IPS-18c (cell line): Measurements from ENCODE around the gene NAV2.

ENCODE experiments used
- H3K4me3 ChIP-seq: 2 replicates; pipeline ENCODE4 v1.7.0; 2013; ENCODE audit warnings: low read depth, mild to moderate bottlenecking, low read length, moderate library complexity; ENCODE audit not compliant: insufficient read depth
- H3K9me3 ChIP-seq: one replicate; pipeline ENCODE4 v1.6.1; 2013; ENCODE audit warnings: mild to moderate bottlenecking, low read length, moderate library complexity; ENCODE audit not compliant: control insufficient read depth, insufficient read depth

Gene NAV2

DNA sequence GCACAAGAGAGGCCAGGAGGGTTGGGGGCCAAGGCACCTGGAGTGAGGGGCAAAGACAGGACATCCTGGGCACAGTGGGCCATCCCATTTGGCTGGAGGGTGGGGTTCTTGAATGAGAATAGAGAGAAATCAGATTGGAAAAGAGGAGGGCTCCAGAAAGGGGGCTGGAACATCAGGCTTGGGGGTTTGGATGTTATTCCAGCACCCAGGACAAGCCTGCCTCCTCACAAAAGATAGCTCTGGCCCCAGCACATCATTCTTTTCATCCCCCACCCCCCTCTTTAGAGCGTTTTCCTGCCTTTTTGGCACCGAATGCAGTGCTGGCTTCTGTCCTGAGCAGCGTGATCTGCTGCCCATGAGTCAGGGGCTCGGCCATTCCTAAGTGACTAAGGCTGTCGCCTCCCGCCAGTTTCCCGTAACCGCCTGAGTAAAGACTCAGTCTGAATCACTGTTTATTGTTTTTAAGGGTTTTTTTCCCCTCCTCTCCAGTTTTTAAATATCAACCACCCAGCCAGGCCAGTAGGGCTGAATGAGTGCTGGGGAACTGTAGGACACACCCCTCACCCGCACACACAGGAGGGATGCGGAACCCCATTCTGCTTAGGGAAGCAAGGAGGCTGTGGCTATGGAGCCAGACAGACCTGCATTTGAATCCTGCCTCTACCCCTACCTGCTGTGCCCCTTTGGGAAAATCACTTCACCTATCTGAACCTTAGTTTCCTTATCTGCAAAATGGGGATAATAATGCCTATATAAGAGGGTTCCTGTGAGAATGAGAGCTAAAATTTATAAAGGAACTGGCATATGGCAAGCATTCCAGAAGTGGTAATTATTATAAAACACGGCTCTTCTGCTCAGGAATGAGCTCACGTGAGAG is 32.4 kb upstream of the NAV2 start:
- Histone ChIP-seq H3K9me3 (no peaks in the 10 kb centered on the region), H3K4me3 (no peak overlapping the region)

DNA sequence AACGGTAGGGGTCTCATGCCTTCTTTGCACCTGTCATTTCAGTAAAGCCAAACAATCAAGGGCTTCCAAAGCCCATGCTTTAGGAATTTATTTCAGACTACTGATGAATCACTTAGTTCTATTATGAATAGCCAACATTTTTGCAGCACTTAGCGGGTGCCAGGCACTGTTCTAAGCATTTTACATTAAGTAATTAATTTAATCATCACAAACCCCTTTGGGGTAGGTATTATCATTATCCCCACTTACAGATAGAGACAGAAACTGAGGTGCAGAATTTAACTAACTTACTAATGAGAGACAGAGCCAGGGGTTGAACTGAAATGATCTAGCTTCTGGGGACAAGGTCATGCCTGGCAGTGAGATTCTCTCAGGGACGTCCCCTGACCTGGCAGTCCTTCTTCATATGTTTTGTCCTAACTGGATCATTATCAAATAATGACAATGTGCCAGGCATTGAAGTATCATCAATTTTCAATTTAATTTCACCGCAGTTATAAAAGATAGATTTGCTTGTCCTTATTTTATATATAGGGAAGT is 31.7 kb upstream of the NAV2 start:
- no peak overlapping the region for H3K4me3 ChIP-seq
- no peaks in the 10 kb centered on the region for H3K9me3 ChIP-seq

DNA sequence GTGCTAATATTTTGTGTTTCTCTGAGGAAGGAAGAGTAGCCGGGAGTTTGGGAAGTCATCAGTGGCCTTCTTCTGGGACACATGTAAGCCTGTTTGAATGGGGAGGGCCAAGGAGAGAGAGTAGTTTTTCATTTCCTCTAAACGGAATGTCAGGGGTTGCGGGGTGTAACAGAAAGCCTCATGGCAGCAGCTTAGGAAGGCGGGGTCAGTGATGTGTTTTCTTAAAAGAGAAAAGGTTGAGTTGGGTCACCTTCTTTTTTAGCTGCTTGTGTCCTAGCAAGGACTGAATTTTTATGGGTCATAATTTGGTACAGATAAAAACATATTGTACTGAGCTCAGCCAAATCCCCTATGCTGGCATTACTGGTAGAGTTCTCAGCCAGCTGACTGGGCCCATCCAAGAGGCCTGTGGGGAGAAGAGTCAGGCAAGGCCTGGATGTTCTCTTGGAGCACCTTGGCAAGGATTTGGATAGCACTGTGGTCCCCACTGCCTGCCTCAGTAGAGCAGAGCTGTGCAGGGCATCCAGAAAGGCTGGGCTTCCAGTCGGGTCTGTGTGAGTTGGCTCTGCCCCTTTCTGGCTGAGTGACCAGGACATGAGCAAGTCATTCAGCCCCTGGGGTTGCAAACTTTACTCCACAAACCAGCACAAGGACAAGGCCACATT is 29.4 kb upstream of the NAV2 start:
- Histone ChIP-seq H3K4me3 (no peak overlapping the region), H3K9me3 (no peaks in the 10 kb centered on the region)

DNA sequence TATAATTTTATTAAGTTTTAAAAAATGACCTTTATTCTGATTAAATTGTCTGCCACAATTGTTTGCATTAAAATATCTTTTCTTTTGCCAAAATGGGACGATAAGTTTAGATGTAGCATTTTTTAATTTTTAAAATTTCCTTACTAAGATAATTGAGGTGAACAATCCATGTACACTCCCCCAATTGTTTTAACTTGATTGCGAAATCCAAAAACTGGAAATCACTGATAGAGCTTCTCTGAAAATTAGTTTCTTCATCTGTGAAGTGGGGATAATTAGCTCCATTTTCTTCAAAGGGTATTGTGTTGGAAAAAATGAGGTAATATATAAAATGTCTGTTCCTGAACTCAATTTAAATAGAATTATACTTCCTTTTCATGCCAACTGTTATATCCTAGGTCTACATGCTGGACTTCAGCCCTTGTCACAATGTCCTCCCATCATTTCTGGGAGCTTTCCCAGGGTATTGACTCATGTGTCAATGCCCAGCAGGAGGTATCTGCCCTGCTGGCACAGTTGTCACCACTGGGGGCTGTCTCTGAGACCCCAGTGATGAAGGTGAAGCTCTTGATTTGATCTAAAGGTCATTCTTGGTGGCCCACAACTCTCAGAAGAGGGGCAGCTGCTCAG is 28.7 kb upstream of the NAV2 start:
- Histone ChIP-seq H3K4me3 (no peak overlapping the region), H3K9me3 (no peaks in the 10 kb centered on the region)

DNA sequence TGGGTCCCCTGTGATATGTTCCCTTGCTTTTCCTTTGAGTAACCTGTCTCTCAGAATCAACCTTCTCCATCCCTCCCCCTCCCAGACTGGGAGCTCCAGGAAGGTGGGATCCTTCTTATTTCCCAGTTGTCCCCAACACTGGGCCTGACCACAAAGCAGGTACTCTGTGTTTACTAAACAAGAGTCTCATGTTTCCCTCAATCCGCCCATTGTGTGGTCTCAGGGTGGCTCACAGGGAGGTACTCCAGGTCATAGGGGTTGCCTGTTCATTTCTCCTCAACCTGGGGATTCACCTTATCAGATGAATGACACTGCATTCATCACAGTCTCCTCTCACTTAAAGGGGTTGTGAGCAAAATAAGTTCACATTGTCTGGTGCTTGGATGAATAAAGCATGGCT is 26.4 kb upstream of the NAV2 start:
- Histone ChIP-seq H3K9me3 (no peaks in the 10 kb centered on the region), H3K4me3 (no peak overlapping the region)

DNA sequence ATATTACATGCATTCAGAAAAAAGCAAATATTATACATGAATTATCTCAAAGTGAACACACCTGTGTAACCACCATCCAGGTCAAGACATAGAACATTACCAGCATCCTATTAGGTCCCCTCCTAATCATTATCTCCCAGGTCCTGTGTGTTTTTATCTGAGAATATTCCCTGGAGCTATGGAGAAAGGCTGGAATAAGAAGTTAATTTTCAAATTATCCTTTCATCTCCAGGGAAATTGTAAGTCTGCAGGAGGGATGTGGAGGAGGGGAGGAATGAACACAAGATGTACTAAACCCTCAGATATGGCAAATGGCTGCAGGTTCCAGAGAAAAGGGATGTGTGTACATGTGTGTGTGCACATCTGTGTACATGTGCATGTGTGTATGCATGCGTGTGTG is 25.2 kb upstream of the NAV2 start:
- Histone ChIP-seq H3K4me3 (no peak overlapping the region), H3K9me3 (peaks cover 2% of the 10 kb centered on the region)

DNA sequence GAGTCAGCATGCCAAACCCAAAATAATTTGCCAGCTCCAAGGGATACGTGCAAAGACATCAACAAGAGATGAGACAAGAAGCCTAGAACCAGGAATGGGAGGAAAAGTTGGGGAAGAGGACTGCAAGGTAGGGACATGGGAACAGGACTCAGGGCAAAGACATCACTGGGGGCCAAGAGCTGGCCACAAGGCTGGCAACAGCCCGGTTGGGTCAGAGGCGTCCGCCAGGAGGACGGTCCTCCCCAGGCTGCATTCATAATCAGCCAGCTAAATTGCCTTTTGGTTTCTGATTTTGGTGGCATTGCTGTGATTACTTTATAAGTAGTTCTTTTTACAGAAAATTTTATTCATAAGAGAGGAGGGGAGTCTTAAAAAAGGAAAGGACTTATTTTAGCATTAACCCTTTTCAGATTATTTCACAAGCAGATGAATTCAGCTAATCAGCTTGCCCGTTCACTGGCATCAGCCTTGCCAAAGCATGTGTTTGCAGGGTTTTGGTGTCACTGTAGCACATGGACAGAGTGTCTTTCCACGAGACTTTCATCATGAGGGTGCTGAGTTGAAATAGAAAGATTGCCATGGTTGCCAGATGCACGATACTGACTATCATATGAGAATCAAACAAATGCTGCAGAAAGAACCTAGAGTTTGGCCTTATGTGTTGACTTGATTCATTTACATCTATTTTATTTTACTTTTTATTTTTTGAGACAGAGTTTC is 23.2 kb upstream of the NAV2 start:
- H3K4me3 ChIP-seq, result no peak overlapping the region

DNA sequence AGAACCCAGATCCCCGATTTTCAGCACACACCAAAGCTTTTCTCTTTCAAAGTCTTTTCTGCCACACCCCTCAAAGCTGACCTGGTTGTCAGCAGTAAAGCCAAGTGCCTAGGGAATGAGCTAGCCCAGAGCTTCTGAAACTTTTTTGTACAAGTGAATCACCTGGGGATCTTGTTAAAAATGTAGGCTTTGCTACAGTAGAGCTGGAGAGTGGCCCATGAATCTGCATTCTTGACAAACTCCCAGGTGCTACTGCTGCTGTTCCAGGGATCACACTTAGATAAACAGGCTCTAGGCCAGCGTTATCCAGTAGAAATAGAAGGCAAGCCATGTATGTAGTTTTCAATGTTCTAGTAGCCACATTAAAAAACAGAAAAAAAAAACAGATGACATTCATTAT is 21.8 kb upstream of the NAV2 start:
- H3K9me3 ChIP-seq, result peaks cover 2% of the 10 kb centered on the region
- no peak overlapping the region for H3K4me3 ChIP-seq

More for the DNA sequence above, 23.2 kb upstream of the NAV2 start:
- peaks cover 2% of the 10 kb centered on the region for H3K9me3 ChIP-seq

DNA sequence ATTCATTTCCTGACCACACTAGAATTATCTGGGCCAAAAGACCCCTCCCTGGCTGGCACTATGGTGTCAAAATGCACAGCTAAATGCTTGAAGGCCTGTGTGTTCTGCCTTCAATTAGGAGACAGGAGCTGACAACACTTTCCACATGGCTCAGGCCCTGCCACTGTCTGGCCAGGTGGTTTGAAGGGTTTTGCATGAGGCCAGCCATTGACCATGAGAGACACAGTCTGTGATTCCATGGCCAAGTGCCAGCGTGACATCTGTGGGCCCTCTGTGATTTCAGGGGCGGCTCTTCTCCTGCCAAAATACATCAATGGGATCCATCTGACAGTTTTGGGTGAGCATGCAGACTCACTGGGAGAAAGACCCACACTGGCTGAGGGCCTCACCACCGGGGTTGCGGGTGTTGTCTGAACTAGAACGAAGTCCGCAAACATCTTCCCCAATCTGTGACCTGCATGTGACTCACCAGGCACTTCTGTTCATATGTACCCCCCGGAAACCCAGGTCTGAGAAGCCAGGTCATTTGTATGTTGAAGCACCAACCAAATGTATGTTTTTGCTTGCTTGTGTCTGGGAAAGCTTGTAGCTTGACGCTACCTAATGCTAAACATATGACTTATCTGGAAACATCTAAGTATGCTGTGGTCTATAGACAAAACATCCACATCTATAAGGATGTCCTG is 20.7 kb upstream of the NAV2 start:
- Histone ChIP-seq H3K4me3 (no peak overlapping the region), H3K9me3 (peaks cover 2% of the 10 kb centered on the region)

DNA sequence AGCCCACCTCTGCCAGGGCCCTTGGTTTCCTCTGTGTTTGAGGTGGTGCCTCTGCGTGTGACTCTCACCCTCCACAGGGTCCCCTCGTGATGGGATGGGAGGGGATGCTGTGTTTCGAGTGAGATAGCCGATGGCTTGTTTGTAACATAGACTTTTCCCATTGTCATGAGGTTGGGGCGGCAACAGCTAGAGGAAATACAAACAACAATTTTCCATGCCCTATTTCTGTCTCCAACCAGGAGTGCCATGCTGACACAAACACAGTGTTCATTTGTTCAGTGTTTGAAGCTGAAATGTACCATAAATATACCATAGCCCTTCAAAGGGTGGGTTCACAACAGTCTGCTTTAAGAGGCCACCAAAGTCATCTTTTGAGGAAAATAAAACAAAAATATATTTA is 19.5 kb upstream of the NAV2 start:
- H3K9me3 ChIP-seq, result peaks cover 2% of the 10 kb centered on the region
- no peak overlapping the region for H3K4me3 ChIP-seq

DNA sequence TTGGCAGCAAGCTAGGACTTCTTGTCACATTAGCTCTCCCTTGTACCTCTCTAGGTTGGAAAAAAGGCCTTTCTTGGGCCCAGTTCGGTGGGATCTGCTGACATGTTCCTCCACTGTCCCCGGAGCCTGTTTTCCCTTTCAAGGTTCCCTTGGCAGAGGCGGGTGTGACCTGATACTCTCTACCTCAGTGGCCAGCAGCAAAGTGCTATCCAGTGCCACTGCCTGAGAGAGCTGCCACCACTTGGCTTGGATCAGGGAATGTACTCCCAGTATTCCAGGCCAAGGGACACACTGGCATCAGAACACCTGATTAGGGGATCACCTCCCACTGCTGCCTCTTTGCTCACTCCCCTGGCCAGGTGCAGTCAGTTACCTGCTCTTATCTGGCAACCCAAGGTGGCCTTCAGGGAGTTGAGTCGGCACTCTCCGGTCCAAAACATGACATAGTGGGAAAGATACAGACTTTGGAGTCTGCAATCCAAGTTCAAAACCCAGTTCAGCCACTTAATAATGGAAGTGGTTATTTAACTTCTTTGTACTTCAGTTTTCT is 17.8 kb upstream of the NAV2 start:
- Histone ChIP-seq H3K9me3 (peaks cover 2% of the 10 kb centered on the region), H3K4me3 (no peak overlapping the region)

DNA sequence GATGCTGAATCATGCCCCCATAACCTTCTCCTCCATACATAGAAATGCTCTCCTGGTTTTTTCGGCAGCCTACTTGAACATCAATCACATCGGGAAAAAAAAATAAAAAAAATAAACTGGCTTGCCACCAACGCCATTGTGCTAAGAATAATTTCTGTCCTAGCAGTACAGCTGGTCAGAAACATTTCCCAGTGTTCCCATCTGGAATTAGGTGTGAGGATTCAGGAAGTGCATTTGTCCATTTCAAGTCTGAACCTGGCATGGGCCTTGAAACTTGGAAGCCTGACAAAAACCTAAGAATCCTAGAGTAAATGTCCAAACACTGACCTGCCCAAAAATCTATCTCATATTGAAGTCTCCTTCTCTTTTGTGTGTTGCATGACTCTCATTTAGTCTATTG is 16.6 kb upstream of the NAV2 start:
- Histone ChIP-seq H3K4me3 (no peak overlapping the region), H3K9me3 (peaks cover 2% of the 10 kb centered on the region)

DNA sequence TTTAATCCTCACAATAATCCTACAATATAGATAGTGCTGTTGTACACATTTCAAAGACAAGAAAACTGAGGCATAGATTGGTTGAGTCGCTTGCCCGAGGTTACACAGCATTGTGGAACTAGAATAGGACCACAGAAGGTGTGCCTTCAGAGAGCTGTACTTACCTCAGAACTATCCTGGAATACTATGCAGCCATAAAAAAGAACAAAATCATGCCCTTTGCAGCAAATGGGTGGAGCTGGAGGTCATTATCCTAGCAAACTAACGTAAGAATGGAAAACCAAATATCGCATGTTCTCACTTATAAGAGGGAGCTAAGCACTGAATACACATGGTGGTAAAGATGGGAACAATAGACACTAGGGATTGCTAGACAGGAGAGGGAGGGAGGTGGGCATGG is 15.7 kb upstream of the NAV2 start:
- H3K4me3 ChIP-seq, result no peak overlapping the region
- H3K9me3 ChIP-seq, result no peaks in the 10 kb centered on the region

DNA sequence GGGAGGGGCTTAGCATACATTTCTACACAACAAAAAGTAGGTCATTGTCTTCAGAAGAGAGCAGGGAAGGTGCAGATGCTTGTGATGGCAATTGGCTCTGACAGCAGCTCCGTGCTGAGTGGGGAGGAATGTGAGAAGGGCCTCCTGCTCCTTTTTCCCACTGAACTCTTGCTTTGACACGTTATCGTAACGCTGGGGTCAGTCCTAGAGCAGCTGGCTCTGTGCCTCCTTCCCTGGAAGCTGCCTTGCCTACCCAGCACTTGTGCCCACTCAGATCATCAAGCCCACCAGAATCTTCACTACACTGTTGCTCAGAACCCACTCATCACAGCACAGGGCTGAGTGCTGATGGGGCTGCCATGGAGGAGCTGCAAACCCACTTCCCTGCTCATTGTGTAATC is 14.9 kb upstream of the NAV2 start:
- Histone ChIP-seq H3K9me3 (no peaks in the 10 kb centered on the region), H3K4me3 (peak overlapping the region; percentile 22; the same call in 1 of the 2 replicates)

DNA sequence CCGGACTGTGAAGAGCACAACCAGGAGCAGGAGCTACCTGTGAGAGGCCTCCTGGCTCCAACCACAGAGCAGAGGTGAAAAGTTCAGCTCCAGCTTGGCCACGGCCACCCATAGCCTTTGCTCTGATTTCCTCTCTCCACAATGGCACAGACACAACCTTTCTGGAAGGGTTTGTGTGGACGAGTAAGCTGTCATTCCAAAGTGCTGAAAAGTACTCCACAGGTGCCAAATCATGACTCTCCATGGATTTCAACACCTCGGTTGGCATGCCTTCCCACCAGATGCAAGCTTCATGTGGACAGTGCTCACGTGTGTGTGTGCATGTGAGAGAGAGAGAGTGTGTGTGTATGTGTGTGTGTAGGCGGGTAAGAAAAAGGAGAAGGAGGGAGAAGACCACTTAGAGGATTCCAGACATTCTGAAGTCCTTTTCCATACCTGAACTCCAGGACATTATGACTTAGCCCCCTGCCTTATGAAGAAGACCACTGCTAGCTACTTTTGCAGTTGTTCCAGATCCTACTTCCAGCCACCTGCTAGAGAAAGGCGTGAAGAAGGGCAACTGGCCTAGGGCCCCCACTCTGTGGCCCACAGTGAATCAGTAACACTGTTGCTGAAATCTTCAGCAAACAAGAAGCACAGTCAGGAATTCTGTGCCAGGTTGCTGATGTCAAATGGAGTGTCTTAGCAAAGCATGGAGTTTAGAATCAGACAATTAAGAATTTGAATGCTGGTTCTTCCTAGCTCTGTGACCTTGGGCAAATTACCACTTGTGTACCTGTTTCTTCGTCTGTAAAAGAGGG is 13.9 kb upstream of the NAV2 start:
- Histone ChIP-seq H3K9me3 (no peaks in the 10 kb centered on the region), H3K4me3 (no peak overlapping the region)

DNA sequence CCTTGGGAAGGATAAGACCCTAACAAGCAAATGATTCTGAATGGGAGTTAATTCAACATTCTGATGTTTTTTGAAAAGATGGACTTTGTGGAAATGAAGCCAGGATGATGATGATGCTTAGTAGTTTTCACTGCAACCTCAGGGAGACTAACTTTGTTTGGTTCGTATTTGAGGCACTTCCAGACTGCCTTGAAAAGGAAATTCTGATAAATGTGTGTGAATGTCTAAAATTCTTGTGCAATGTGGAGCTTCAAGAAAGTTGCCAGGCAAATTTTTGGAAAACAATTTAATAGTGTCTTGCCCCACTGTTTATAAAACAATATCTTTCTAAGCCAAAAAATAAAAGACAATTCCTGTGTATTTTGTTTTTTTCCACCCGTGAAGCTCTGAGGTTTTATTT is 11.2 kb upstream of the NAV2 start:
- no peak overlapping the region for H3K4me3 ChIP-seq
- no peaks in the 10 kb centered on the region for H3K9me3 ChIP-seq
